Transverse colon (tissue), 4 donors: ENCODE measurements around the gene COL20A1.

Experiments
- CTCF ChIP-seq, 5 experiments: fragments of 200-600 bp in 3 of 5; fragments of 450-650 bp in 2 of 5; sonication (generic) in 3 of 5; IDR thresholded peaks; 1 replicate in 2 of 5; 2 replicates in 3 of 5; pipeline ENCODE4 v1.5.1; 2016 to 2017; ENCODE audit warnings: antibody characterized with exemption in 5 of 5, inconsistent platforms in 3 of 5, mild to moderate bottlenecking in 2 of 5, moderate library complexity in 1 of 5
- POLR2A ChIP-seq: fragments of 450-650 bp; IDR thresholded peaks from one replicate; pipeline ENCODE4 v1.6.1; 2016; ENCODE audit warnings: antibody characterized with exemption, mild to moderate bottlenecking, moderate library complexity
- POLR2AphosphoS5 ChIP-seq, 3 donors: sonication (generic); formaldehyde crosslinking; IDR thresholded peaks; one replicate each; pipeline ENCODE4 v1.6.1; 2016; ENCODE audit warnings: antibody characterized with exemption in 3 of 3

DNA sequence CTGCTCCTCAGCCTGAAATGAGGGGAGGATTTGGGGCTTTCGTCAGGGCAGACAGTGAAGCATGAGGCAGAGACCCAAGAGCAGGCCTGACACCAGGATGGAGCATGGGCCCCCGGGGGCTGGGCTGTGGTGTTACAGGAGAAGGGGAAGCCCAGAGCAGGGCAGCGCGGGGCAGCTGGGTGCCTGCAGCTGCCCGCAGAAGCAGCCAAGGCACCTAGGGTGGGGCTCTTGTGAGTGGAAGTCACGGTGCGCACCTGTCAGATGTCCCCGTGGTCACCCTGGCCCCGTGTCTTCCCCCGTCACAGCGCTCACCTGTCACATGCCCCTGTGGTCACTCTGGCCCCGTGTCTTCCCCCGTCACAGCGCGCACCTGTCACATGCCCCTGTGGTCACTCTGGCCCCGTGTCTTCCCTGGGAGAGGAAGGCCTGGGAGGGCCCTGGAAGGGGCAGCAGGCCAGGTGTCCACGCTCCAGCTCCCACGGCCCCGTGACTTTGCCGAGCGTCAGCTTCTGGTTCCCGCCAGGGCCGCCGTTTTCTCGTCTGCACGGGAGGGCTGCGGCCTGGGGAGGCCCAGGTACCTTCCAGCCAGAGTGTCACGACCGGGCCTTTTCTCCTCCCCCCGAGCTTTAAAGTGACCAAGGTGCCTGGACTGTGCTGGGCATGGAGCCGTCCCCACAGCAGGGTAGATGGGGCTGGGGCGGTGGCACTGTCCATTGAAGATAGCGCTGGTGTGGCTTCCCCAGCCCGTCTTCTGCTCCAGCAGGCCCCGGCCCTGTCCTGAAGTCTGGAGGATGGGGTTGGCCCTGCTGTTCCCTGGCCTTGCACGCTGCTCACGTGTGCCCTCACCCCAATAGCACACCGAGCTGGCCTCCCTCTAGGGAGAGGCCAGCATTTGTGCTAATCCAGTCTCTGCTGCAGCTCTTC, 11.0 kb upstream of the COL20A1 start:
- TF ChIP-seq POLR2A (no peak), CTCF (IDR thresholded peaks at IDR 0.05) (no peak), POLR2AphosphoS5 (IDR thresholded peaks at IDR 0.05) (no peak)
